ENCODE data around the gene ATP11A. TPM values are rescaled to one million over a fixed set of nuclear protein-coding genes. Genes with fewer than 3 reads are reported as not detected.
A peak's percentile ranks its signal among the peaks of the same experiment; 100 is the strongest.
"Not testable (repeated sequence)": the region's sequence is repeated elsewhere in the genome, so short reads cannot be mapped to it uniquely, and the experiment has no call there.

The ATP11A gene
- total RNA-seq, 1 donor from 2014 or later = 377 TPM

GRCh38 chr13:112837371-112838037, 147.7 kb downstream of the ATP11A start:
- Histone ChIP-seq H3K27me3 (no peaks in the 10 kb centered on the region), H3K9me3 (no peaks in the 10 kb centered on the region), H3K4me3 (no peak overlapping the region), H3K36me3 (peaks cover 85% of the 10 kb centered on the region), H3K4me1 (peaks cover 3% of the 10 kb centered on the region), H3K27ac (no peak overlapping the region)
- ATAC-seq (peak; percentile 2), DNase-seq (no peak)
- intact Hi-C loops (cut with DNase I) = no loop called here
- TF ChIP-seq CTCF (IDR thresholded peaks at IDR 0.05) = no peak

DNA sequence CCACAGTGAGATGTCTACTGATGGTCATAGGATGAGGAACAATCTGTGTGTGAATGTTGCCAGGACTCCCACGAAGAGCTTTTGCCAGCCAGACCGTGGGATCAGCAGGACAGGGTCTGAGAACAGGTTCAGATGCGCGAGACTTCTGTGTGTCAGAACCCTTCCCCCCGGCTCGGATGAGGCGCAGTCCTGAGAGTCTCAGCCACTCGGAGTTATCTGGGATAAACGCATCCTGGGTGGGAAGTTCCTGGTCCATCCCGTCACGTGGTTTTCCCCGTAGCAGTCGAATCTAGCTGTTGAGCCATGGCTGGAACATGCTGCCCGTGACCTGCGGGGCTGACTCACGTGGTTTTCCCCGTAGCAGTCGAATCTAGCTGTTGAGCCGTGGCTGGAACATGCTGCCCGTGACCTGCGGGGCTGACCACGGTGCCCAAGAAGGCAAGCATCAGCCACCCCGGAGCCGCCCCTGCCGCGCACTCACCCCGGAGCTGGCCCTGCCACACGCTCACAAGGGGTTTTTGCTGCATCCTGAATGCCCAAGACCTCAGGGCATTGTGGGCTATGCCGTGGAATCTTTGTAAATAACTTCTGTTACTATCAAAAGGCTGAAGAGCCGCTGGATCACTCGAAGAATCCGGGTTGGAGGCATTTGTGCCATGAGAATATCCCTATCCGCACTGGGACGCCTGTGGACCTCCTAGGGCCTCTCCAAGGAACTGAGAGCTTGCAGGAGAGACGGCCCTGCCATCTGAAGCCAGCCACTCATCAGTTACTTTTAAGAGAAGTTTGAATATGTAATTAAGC, 148.4 kb downstream of the ATP11A start:
- TF ChIP-seq CTCF (IDR thresholded peaks at IDR 0.05) = no peak
- Histone ChIP-seq H3K4me1 (peaks cover 3% of the 10 kb centered on the region), H3K4me3 (no peak overlapping the region), H3K36me3 (peaks cover 84% of the 10 kb centered on the region), H3K27ac (no peak overlapping the region), H3K9me3 (no peaks in the 10 kb centered on the region), H3K27me3 (no peaks in the 10 kb centered on the region)
- intact Hi-C loops (cut with DNase I) = no loop called here
- ATAC-seq (no peak), DNase-seq (no peak)

GRCh38 chr13:112838842-112839117, 148.9 kb downstream of the ATP11A start:
- H3K27ac ChIP-seq = no peak overlapping the region
- ATAC-seq = no peak
- intact Hi-C loops (cut with DNase I) = no loop called here
- no peak for TF ChIP-seq CTCF (IDR thresholded peaks at IDR 0.05)
- DNase-seq = no peak
- H3K4me3 ChIP-seq = no peak overlapping the region
- H3K9me3 ChIP-seq = no peaks in the 10 kb centered on the region
- H3K27me3 ChIP-seq = no peaks in the 10 kb centered on the region
- peaks cover 84% of the 10 kb centered on the region for H3K36me3 ChIP-seq
- H3K4me1 ChIP-seq = peaks cover 3% of the 10 kb centered on the region

- no peak for DNase-seq
- no peak for ATAC-seq
- peaks cover 84% of the 10 kb centered on the region for H3K36me3 ChIP-seq
- TF ChIP-seq CTCF (IDR thresholded peaks at IDR 0.05) = no peak
- H3K4me3 ChIP-seq = no peak overlapping the region
- H3K9me3 ChIP-seq = no peaks in the 10 kb centered on the region
- no peaks in the 10 kb centered on the region for H3K27me3 ChIP-seq
- intact Hi-C loops (cut with DNase I) = no loop called here
- H3K4me1 ChIP-seq = peaks cover 3% of the 10 kb centered on the region
- H3K27ac ChIP-seq = no peak overlapping the region
Measured at GRCh38 chr13:112839356-112840105, 149.7 kb downstream of the ATP11A start.

DNA sequence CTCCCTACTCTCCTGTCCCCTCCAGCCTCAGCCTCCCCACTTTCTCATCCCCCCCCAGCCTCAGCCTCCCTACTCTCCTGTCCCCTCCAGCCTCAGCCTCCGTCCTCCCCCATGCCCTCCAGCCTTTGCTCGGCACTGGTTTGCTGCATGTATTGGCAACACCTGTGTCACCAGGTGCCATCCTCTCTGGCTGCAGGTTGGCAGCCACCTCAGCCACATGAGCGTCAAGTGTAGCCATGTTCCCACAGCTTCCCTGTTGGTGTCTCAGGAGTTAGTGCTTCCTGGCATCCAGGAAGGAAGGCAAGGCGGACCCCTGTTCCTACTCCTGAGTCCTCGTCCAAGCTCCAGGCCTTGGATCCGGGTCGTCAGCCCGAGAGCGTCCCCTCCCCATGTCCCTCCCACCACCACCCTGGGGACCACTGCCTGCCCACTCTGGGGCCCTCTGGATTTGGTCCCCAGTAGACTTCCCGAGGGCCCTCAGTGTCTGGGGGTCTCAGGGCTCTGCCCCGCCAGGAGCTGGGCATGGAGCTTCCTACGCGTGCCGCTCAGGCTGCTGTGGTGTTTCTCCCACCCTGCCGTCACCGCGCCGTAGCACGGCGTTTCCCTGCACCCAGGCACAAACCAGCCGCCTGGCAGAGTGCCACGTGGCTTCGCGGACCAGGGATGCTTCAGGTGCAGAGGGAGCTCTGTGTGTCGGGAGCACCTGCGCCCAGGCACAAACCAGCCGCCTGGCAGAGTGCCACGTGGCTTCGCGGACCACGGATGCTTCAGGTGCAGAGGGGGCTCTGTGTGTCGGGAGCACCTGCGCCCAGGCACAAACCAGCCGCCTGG, 150.8 kb downstream of the ATP11A start:
- no peaks in the 10 kb centered on the region for H3K27me3 ChIP-seq
- intact Hi-C loops (cut with DNase I) = no loop called here
- H3K9me3 ChIP-seq = no peaks in the 10 kb centered on the region
- no peak for ATAC-seq
- H3K27ac ChIP-seq = no peak overlapping the region
- no peak for TF ChIP-seq CTCF (IDR thresholded peaks at IDR 0.05)
- no peak for DNase-seq
- peaks cover 3% of the 10 kb centered on the region for H3K4me1 ChIP-seq
- H3K36me3 ChIP-seq = peaks cover 76% of the 10 kb centered on the region
- H3K4me3 ChIP-seq = no peak overlapping the region

GRCh38 chr13:112841303-112842015, 151.6 kb downstream of the ATP11A start:
- H3K27me3 ChIP-seq; DNase-seq; H3K27ac ChIP-seq; H3K9me3 ChIP-seq; H3K4me3 ChIP-seq; ATAC-seq; intact Hi-C loops (cut with DNase I); H3K4me1 ChIP-seq: not testable (repeated sequence)
- H3K36me3 ChIP-seq = peaks cover 76% of the 10 kb centered on the region

Measured in upper lobe of right lung (tissue), 1 donor.